ENCODE data around the gene NHERF1.

DNA sequence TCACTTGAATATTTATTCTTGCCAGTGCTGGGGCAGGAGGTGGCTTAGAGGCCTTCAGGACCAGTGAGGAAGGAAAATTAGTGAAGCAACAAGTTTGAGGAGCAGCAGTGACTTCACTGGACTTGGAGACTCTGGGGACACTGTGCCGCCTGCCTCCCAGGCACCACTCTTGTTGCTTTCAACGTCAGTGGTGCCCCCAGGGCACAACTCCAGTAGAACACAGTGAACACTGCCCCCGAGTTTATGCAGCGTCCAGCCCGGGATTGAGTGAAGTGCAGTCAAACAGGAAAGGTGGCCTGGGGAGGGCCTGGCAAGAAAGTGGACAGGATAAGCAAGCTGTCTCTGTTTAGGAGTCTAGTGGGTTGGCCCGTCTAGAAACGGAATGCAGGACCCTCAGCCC is 52.1 kb downstream of the NHERF1 start:
- no peak for TF ChIP-seq RAD21 (IDR thresholded peaks at IDR 0.05; ENCODE audit: low read depth)
- no peak for TF ChIP-seq EP300 (IDR thresholded peaks at IDR 0.05; ENCODE audit: borderline replicate concordance)
- TF ChIP-seq, protein P1, sequence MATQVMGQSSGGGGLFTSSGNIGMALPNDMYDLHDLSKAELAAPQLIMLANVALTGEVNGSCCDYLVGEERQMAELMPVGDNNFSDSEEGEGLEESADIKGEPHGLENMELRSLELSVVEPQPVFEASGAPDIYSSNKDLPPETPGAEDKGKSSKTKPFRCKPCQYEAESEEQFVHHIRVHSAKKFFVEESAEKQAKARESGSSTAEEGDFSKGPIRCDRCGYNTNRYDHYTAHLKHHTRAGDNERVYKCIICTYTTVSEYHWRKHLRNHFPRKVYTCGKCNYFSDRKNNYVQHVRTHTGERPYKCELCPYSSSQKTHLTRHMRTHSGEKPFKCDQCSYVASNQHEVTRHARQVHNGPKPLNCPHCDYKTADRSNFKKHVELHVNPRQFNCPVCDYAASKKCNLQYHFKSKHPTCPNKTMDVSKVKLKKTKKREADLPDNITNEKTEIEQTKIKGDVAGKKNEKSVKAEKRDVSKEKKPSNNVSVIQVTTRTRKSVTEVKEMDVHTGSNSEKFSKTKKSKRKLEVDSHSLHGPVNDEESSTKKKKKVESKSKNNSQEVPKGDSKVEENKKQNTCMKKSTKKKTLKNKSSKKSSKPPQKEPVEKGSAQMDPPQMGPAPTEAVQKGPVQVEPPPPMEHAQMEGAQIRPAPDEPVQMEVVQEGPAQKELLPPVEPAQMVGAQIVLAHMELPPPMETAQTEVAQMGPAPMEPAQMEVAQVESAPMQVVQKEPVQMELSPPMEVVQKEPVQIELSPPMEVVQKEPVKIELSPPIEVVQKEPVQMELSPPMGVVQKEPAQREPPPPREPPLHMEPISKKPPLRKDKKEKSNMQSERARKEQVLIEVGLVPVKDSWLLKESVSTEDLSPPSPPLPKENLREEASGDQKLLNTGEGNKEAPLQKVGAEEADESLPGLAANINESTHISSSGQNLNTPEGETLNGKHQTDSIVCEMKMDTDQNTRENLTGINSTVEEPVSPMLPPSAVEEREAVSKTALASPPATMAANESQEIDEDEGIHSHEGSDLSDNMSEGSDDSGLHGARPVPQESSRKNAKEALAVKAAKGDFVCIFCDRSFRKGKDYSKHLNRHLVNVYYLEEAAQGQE (IDR thresholded peaks at IDR 0.05; ENCODE audit: low read depth) = no peak
- TF ChIP-seq NFIC (IDR thresholded peaks at IDR 0.05) = no peak
- TF ChIP-seq, protein P2, sequence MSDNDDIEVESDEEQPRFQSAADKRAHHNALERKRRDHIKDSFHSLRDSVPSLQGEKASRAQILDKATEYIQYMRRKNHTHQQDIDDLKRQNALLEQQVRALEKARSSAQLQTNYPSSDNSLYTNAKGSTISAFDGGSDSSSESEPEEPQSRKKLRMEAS (IDR thresholded peaks at IDR 0.05) = no peak
- no peak for TF ChIP-seq CEBPB (IDR thresholded peaks at IDR 0.05)
- TF ChIP-seq TAF1 (IDR thresholded peaks at IDR 0.05; ENCODE audit: low read depth) = no peak
- TF ChIP-seq YY1 (IDR thresholded peaks at IDR 0.05; ENCODE audit: low read depth) = no peak
- no peak for TF ChIP-seq TEAD4 (IDR thresholded peaks at IDR 0.05)
- TF ChIP-seq CREB1 (IDR thresholded peaks at IDR 0.05; ENCODE audit: low read depth) = no peak
- TF ChIP-seq, protein P3, sequence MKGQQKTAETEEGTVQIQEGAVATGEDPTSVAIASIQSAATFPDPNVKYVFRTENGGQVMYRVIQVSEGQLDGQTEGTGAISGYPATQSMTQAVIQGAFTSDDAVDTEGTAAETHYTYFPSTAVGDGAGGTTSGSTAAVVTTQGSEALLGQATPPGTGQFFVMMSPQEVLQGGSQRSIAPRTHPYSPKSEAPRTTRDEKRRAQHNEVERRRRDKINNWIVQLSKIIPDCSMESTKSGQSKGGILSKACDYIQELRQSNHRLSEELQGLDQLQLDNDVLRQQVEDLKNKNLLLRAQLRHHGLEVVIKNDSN (IDR thresholded peaks at IDR 0.05) = no peak
- no peak for TF ChIP-seq TCF12 (IDR thresholded peaks at IDR 0.05; ENCODE audit: low read depth)
